Measurements from ENCODE around the gene POTEH. TPM values are rescaled to one million over a fixed set of nuclear protein-coding genes. Genes with fewer than 3 reads are reported as not detected.
"Not testable (repeated sequence)": the region's sequence is repeated elsewhere in the genome, so short reads cannot be mapped to it uniquely, and the experiment has no call there.

The POTEH gene
- total and polyA plus RNA-seq, 2 donors from 2014 or later, result not detected

- H3K4me1 ChIP-seq (ENCODE audit: control insufficient read depth in 2 of 3, insufficient read depth in 2 of 3, low read depth in 1 of 3, low read length in 3 of 3); DNase-seq; FAIRE-seq; H3K9me3 ChIP-seq (ENCODE audit: control insufficient read depth in 2 of 3, insufficient read depth in 1 of 3, low read length in 3 of 3); H3K27ac ChIP-seq (ENCODE audit: low read depth in 2 of 2, low read length in 2 of 2); H3K4me3 ChIP-seq (ENCODE audit: low read length in 3 of 3); H3K27me3 ChIP-seq (ENCODE audit: control insufficient read depth, insufficient read depth, low read length); H3K9ac ChIP-seq (ENCODE audit: low read length in 3 of 3); H3K36me3 ChIP-seq (ENCODE audit: control insufficient read depth in 2 of 3, insufficient read depth in 3 of 3, low read length in 3 of 3); intact Hi-C loops (cut with DNase I): not testable (repeated sequence)
These were observed 20.4 kb upstream of the POTEH start for GRCh38 chr22:15669430-15669829.

- H3K9ac ChIP-seq (ENCODE audit: low read length in 3 of 3); H3K4me3 ChIP-seq (ENCODE audit: low read length in 3 of 3); H3K36me3 ChIP-seq (ENCODE audit: control insufficient read depth in 2 of 3, insufficient read depth in 3 of 3, low read length in 3 of 3); intact Hi-C loops (cut with DNase I); H3K9me3 ChIP-seq (ENCODE audit: control insufficient read depth in 2 of 3, insufficient read depth in 1 of 3, low read length in 3 of 3); H3K27me3 ChIP-seq (ENCODE audit: control insufficient read depth, insufficient read depth, low read length); H3K27ac ChIP-seq (ENCODE audit: low read depth in 2 of 2, low read length in 2 of 2); FAIRE-seq; H3K4me1 ChIP-seq (ENCODE audit: control insufficient read depth in 2 of 3, insufficient read depth in 2 of 3, low read depth in 1 of 3, low read length in 3 of 3); DNase-seq: not testable (repeated sequence)
These were observed 10.1 kb upstream of the POTEH start for GRCh38 chr22:15679702-15680101.

GRCh38 chr22:15684115-15684514 is 5.7 kb upstream of the POTEH start:
- H3K36me3 ChIP-seq (ENCODE audit: control insufficient read depth in 2 of 3, insufficient read depth in 3 of 3, low read length in 3 of 3); intact Hi-C loops (cut with DNase I); H3K9me3 ChIP-seq (ENCODE audit: control insufficient read depth in 2 of 3, insufficient read depth in 1 of 3, low read length in 3 of 3); DNase-seq; FAIRE-seq; H3K27me3 ChIP-seq (ENCODE audit: control insufficient read depth, insufficient read depth, low read length); H3K27ac ChIP-seq (ENCODE audit: low read depth in 2 of 2, low read length in 2 of 2); H3K9ac ChIP-seq (ENCODE audit: low read length in 3 of 3); H3K4me3 ChIP-seq (ENCODE audit: low read length in 3 of 3); H3K4me1 ChIP-seq (ENCODE audit: control insufficient read depth in 2 of 3, insufficient read depth in 2 of 3, low read depth in 1 of 3, low read length in 3 of 3): not testable (repeated sequence)

- H3K36me3 ChIP-seq (ENCODE audit: control insufficient read depth in 2 of 3, insufficient read depth in 3 of 3, low read length in 3 of 3); DNase-seq; H3K9ac ChIP-seq (ENCODE audit: low read length in 3 of 3); H3K27ac ChIP-seq (ENCODE audit: low read depth in 2 of 2, low read length in 2 of 2); H3K9me3 ChIP-seq (ENCODE audit: control insufficient read depth in 2 of 3, insufficient read depth in 1 of 3, low read length in 3 of 3); intact Hi-C loops (cut with DNase I); FAIRE-seq; H3K4me1 ChIP-seq (ENCODE audit: control insufficient read depth in 2 of 3, insufficient read depth in 2 of 3, low read depth in 1 of 3, low read length in 3 of 3); H3K4me3 ChIP-seq (ENCODE audit: low read length in 3 of 3); H3K27me3 ChIP-seq (ENCODE audit: control insufficient read depth, insufficient read depth, low read length): not testable (repeated sequence)
These were observed 5.1 kb upstream of the POTEH start for GRCh38 chr22:15684695-15685094.

- DNase-seq; H3K27ac ChIP-seq (ENCODE audit: low read depth in 2 of 2, low read length in 2 of 2); intact Hi-C loops (cut with DNase I); H3K4me1 ChIP-seq (ENCODE audit: control insufficient read depth in 2 of 3, insufficient read depth in 2 of 3, low read depth in 1 of 3, low read length in 3 of 3); H3K9me3 ChIP-seq (ENCODE audit: control insufficient read depth in 2 of 3, insufficient read depth in 1 of 3, low read length in 3 of 3); H3K9ac ChIP-seq (ENCODE audit: low read length in 3 of 3); H3K27me3 ChIP-seq (ENCODE audit: control insufficient read depth, insufficient read depth, low read length); FAIRE-seq; H3K36me3 ChIP-seq (ENCODE audit: control insufficient read depth in 2 of 3, insufficient read depth in 3 of 3, low read length in 3 of 3); H3K4me3 ChIP-seq (ENCODE audit: low read length in 3 of 3): not testable (repeated sequence)
These were observed 4.2 kb upstream of the POTEH start for GRCh38 chr22:15685641-15686040.

- intact Hi-C loops (cut with DNase I); H3K27ac ChIP-seq (ENCODE audit: low read depth in 2 of 2, low read length in 2 of 2); H3K9ac ChIP-seq (ENCODE audit: low read length in 3 of 3); H3K4me3 ChIP-seq (ENCODE audit: low read length in 3 of 3); H3K9me3 ChIP-seq (ENCODE audit: control insufficient read depth in 2 of 3, insufficient read depth in 1 of 3, low read length in 3 of 3); DNase-seq; H3K36me3 ChIP-seq (ENCODE audit: control insufficient read depth in 2 of 3, insufficient read depth in 3 of 3, low read length in 3 of 3); H3K27me3 ChIP-seq (ENCODE audit: control insufficient read depth, insufficient read depth, low read length); FAIRE-seq; H3K4me1 ChIP-seq (ENCODE audit: control insufficient read depth in 2 of 3, insufficient read depth in 2 of 3, low read depth in 1 of 3, low read length in 3 of 3): not testable (repeated sequence)
These were observed 2.7 kb upstream of the POTEH start for GRCh38 chr22:15687086-15687485.

GRCh38 chr22:15687676-15688075 is 2.1 kb upstream of the POTEH start:
- H3K27ac ChIP-seq (ENCODE audit: low read depth in 2 of 2, low read length in 2 of 2), result not testable (repeated sequence)

GRCh38 chr22:15688090-15688489 is 1.7 kb upstream of the POTEH start:
- H3K4me1 ChIP-seq (ENCODE audit: control insufficient read depth in 2 of 3, insufficient read depth in 2 of 3, low read depth in 1 of 3, low read length in 3 of 3); H3K4me3 ChIP-seq (ENCODE audit: low read length in 3 of 3); H3K9ac ChIP-seq (ENCODE audit: low read length in 3 of 3); DNase-seq; H3K27me3 ChIP-seq (ENCODE audit: control insufficient read depth, insufficient read depth, low read length); intact Hi-C loops (cut with DNase I); H3K36me3 ChIP-seq (ENCODE audit: control insufficient read depth in 2 of 3, insufficient read depth in 3 of 3, low read length in 3 of 3); H3K9me3 ChIP-seq (ENCODE audit: control insufficient read depth in 2 of 3, insufficient read depth in 1 of 3, low read length in 3 of 3); FAIRE-seq; H3K27ac ChIP-seq (ENCODE audit: low read depth in 2 of 2, low read length in 2 of 2): not testable (repeated sequence)

More at GRCh38 chr22:15687676-15688075, 2.1 kb upstream of the POTEH start:
- intact Hi-C loops (cut with DNase I); H3K9me3 ChIP-seq (ENCODE audit: control insufficient read depth in 2 of 3, insufficient read depth in 1 of 3, low read length in 3 of 3); H3K9ac ChIP-seq (ENCODE audit: low read length in 3 of 3); DNase-seq; H3K27me3 ChIP-seq (ENCODE audit: control insufficient read depth, insufficient read depth, low read length); H3K4me1 ChIP-seq (ENCODE audit: control insufficient read depth in 2 of 3, insufficient read depth in 2 of 3, low read depth in 1 of 3, low read length in 3 of 3); FAIRE-seq; H3K4me3 ChIP-seq (ENCODE audit: low read length in 3 of 3); H3K36me3 ChIP-seq (ENCODE audit: control insufficient read depth in 2 of 3, insufficient read depth in 3 of 3, low read length in 3 of 3): not testable (repeated sequence)

Data from kidney (tissue), 11 donors.